Activated CD8-positive, alpha-beta T cell treated with anti-CD3 and anti-CD28 coated beads for 36 hours (primary cell): ENCODE results near the gene GPC5. TPM values are rescaled to one million over a fixed set of nuclear protein-coding genes. Genes with fewer than 3 reads are reported as not detected.

Experiments used
- ATAC-seq: fragments of 200-7000 bp; cut with Tn5 transposase; one replicate; pipeline ENCODE4 v1.10.0; 2021; ENCODE audit warnings: mild to moderate bottlenecking, moderate library complexity
- CTCF ChIA-PET: fragments of 350-600 bp; sonication (Branson Sonifier 250); formaldehyde crosslinking; loops from one replicate; lab custom pipeline; 2021; ENCODE audit warnings: antibody characterized with exemption; lab: Charles Lee
- POLR2A ChIA-PET: fragments of 350-600 bp; sonication (Branson Sonifier 250); formaldehyde crosslinking; loops from one replicate; lab custom pipeline; 2021; ENCODE audit warnings: antibody characterized with exemption; lab: Charles Lee
- DNase-seq: peaks from one replicate; pipeline ENCODE4 v3.0.0-alpha.2; 2020
- H3K27ac Mint-ChIP-seq: one replicate; pipeline ENCODE4 v1.8.0; 2021; ENCODE audit warnings: mild to moderate bottlenecking, mixed read lengths
- H3K27me3 Mint-ChIP-seq: one replicate; pipeline ENCODE4 v1.8.0; 2021; ENCODE audit warnings: mixed read lengths
- H3K36me3 Mint-ChIP-seq: one replicate; pipeline ENCODE4 v1.8.0; 2021; ENCODE audit warnings: low read depth, mixed read lengths
- H3K4me1 Mint-ChIP-seq: one replicate; pipeline ENCODE4 v1.8.0; 2021; ENCODE audit warnings: low read depth, mixed read lengths
- H3K4me3 Mint-ChIP-seq: one replicate; pipeline ENCODE4 v1.8.0; 2021; ENCODE audit warnings: mild to moderate bottlenecking, moderate library complexity, mixed read lengths
- H3K9me3 Mint-ChIP-seq: one replicate; pipeline ENCODE4 v1.8.0; 2021; ENCODE audit warnings: mixed read lengths
- intact Hi-C: fragments of 100-400 bp; cut with micrococcal nuclease; formaldehyde crosslinking; loops from one replicate; pipeline ENCODE4 v1.10.0; 2022
- total RNA-seq, 2 experiments: library from RNA; stranded (reverse); gene quantifications; one replicate each; pipeline ENCODE4 v1.2.3, GENCODE V29; 2021
- TF ChIP-seq, protein P1 (sequence below): fragments of 200-600 bp; IDR thresholded peaks from one replicate; pipeline ENCODE4 v1.8.0; 2022; ENCODE audit warnings: antibody characterized with exemption, mild to moderate bottlenecking

The GPC5 gene
- total RNA-seq, 2 experiments from 2014 or later, result 0.13 to 0.14 TPM

DNA sequence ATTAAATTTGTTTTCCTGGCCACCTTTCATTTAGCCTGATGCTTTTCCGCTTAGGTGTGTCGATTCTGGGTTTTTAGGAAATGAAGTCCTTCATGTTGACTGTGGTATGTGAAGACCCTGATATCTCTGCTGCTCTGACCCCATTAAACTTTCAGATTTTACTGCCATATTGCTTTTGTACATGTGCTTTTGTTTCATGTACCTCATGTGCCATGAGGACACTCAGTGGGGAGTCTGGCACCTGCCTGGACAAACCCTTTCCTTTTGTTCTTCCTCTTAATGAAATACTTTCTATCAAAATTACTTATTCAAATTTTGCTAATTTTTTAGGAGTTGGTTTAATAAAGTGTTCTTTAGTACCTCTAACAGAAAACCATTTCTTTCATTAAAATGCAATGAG lies 774.8 kb downstream of the GPC5 start:
- H3K27ac Mint-ChIP-seq, result no peak overlapping the region
- no peak overlapping the region for H3K4me3 Mint-ChIP-seq
- no peaks in the 10 kb centered on the region for H3K36me3 Mint-ChIP-seq
- H3K4me1 Mint-ChIP-seq, result no peaks in the 10 kb centered on the region
- CTCF ChIA-PET, result no interaction called here
- no peaks in the 10 kb centered on the region for H3K27me3 Mint-ChIP-seq
- DNase-seq, result no peak
- TF ChIP-seq, protein P1, sequence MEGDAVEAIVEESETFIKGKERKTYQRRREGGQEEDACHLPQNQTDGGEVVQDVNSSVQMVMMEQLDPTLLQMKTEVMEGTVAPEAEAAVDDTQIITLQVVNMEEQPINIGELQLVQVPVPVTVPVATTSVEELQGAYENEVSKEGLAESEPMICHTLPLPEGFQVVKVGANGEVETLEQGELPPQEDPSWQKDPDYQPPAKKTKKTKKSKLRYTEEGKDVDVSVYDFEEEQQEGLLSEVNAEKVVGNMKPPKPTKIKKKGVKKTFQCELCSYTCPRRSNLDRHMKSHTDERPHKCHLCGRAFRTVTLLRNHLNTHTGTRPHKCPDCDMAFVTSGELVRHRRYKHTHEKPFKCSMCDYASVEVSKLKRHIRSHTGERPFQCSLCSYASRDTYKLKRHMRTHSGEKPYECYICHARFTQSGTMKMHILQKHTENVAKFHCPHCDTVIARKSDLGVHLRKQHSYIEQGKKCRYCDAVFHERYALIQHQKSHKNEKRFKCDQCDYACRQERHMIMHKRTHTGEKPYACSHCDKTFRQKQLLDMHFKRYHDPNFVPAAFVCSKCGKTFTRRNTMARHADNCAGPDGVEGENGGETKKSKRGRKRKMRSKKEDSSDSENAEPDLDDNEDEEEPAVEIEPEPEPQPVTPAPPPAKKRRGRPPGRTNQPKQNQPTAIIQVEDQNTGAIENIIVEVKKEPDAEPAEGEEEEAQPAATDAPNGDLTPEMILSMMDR, result no peak
- H3K9me3 Mint-ChIP-seq, result no peaks in the 10 kb centered on the region
- ATAC-seq, result no peak
- POLR2A ChIA-PET, result no interaction called here
- intact Hi-C loops, result no loop called here

DNA sequence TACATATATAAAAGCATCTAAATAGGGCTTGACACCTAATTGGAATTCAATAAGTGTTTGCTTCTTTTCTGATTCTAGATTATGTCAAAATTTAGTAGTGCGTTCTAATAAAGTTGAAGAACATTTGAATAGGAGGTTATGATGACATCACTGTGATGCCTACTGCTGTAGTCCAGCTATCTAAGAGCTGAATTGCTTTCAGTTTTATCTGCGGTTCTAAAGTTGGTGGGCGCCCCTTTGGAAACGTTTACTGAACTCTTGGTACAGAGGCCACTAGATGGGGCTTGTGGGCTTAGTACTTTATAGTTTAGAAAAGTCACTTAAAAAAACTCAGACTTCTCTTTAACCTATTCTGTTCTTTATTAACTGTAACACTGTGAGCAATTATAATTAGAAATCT lies 776.9 kb downstream of the GPC5 start:
- H3K27ac Mint-ChIP-seq, result no peak overlapping the region
- no peak for ATAC-seq
- ChIA-PET POLR2A (no interaction called here), CTCF (no interaction called here)
- no peaks in the 10 kb centered on the region for H3K4me1 Mint-ChIP-seq
- H3K27me3 Mint-ChIP-seq, result no peaks in the 10 kb centered on the region
- H3K4me3 Mint-ChIP-seq, result no peak overlapping the region
- intact Hi-C loops, result no loop called here
- DNase-seq, result peak; percentile 38
- H3K9me3 Mint-ChIP-seq, result no peaks in the 10 kb centered on the region
- H3K36me3 Mint-ChIP-seq, result no peaks in the 10 kb centered on the region
- TF ChIP-seq, protein P1, result no peak

DNA sequence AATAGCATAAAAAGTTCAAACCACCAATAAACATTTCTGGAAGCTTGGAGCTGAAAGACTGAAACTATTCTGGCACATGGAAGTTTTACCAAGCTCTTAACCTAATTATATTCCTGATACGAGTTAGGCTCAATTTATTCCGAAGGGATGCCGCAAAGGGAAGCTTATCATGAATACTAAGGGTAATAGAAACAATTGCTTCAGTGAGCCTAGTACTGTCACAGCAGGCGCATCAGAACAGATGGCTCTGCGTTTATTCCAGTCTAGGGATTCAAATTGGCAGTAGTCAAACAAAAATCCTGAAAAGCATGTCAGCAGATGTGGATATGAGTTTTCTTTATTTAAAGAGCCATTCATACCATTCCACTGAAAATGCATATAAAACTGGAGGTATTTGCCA lies 779.5 kb downstream of the GPC5 start:
- Mint-ChIP-seq H3K9me3 (no peaks in the 10 kb centered on the region), H3K27me3 (peaks cover 1% of the 10 kb centered on the region), H3K36me3 (no peaks in the 10 kb centered on the region), H3K4me3 (no peak overlapping the region), H3K27ac (no peak overlapping the region), H3K4me1 (no peaks in the 10 kb centered on the region)
- DNase-seq (no peak), ATAC-seq (no peak)
- CTCF ChIA-PET, result interaction anchor here (1.7 to 3.1 kb wide), 2 partner anchors 10 to 21 kb away, joined by 4 to 9 read pairs; no protein-coding TSS in a partner anchor
- intact Hi-C loops, result no loop called here
- TF ChIP-seq, protein P1, result no peak
- POLR2A ChIA-PET, result no interaction called here

DNA sequence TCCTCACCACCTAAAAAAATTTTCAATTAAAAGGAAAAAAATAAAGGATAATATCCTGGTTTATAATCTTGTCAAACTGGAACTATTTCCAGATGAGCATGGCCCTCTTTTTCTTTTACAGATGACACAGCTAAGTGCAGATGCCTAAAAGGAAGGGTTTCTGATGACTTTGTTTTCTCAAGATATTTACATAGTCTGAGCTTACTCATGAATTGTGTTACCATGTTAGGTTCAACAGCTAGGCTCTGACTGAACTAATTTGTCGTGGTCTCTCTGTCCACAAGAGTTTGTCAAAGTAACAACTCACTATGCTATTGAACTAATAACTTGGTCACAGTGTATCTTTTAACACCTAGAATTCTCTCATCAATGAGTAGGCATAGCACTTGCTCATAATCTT lies 780.8 kb downstream of the GPC5 start:
- CTCF ChIA-PET, result no interaction called here
- Mint-ChIP-seq H3K27me3 (peaks cover 1% of the 10 kb centered on the region), H3K4me3 (no peak overlapping the region), H3K27ac (no peak overlapping the region), H3K4me1 (no peaks in the 10 kb centered on the region), H3K9me3 (no peaks in the 10 kb centered on the region), H3K36me3 (no peaks in the 10 kb centered on the region)
- intact Hi-C loops, result no loop called here
- ATAC-seq (no peak), DNase-seq (no peak)
- POLR2A ChIA-PET, result no interaction called here
- TF ChIP-seq, protein P1, result no peak

DNA sequence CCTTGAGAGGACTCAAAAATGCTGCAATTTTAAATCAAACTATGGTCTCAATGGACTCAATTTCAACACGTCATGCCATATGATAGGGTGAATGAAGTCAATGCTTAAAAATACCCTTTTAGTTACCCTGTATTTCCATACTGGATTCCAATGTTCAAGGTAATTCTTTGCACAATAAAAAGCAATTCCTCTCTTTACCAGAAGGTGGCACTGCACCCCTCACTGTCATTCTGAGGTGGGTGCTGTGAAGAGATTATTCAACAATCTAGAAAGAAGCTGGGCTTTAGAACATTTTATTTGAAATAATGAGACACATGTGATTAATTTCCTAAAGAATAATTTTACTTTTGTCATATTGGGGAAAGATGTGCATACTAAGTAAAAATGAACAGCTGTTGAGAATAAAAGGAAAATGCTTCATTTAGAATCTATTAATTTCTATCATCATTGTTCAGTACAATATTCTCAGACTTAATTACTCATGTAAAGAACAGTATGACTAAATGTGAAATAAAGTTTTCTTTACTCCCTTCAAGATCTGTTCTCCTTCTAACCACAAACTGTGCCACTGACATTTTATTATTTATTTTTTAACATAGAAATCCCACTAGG lies 789.1 kb downstream of the GPC5 start:
- Mint-ChIP-seq H3K27ac (no peak overlapping the region), H3K36me3 (no peaks in the 10 kb centered on the region), H3K4me1 (no peaks in the 10 kb centered on the region), H3K9me3 (no peaks in the 10 kb centered on the region), H3K4me3 (no peak overlapping the region), H3K27me3 (no peaks in the 10 kb centered on the region)
- DNase-seq (peak; percentile 15), ATAC-seq (peak; percentile 49)
- intact Hi-C loops, result no loop called here
- POLR2A ChIA-PET, result interaction anchor here (0.6 kb wide), 1 partner anchor 112 kb away, joined by 3 read pairs; no protein-coding TSS in a partner anchor
- TF ChIP-seq, protein P1, result peak; percentile 78
- CTCF ChIA-PET, result interaction anchor here (0.7 to 1.5 kb wide), 4 partner anchors 10 to 32 kb away, joined by 3 to 9 read pairs (median 4); no protein-coding TSS in a partner anchor
